Spinal cord (tissue), 10 donors: ENCODE measurements around the gene CACNA2D2. TPM values are rescaled to one million over a fixed set of nuclear protein-coding genes. Genes with fewer than 3 reads are reported as not detected.

ENCODE experiments used
- DNase-seq, 6 donors: peaks; one replicate each; pipeline versions ENCODE4 v3.0.0 to v3.0.0-alpha.2; 2013 to 2015; ENCODE audit warnings: low spot score in 6 of 6, low read depth in 4 of 6
- H3K27ac ChIP-seq: one replicate; pipeline ENCODE4 v1.5.1; 2013; ENCODE audit warnings: low read depth, low read length, control low read depth
- H3K27me3 ChIP-seq: one replicate; pipeline ENCODE4 v1.6.1; 2013; ENCODE audit warnings: low read length; ENCODE audit not compliant: control insufficient read depth, insufficient read depth
- H3K36me3 ChIP-seq: one replicate; pipeline ENCODE4 v1.6.1; 2013; ENCODE audit warnings: low read length; ENCODE audit not compliant: control insufficient read depth, insufficient read depth
- H3K4me1 ChIP-seq: one replicate; pipeline ENCODE4 v1.6.1; 2013; ENCODE audit warnings: low read length; ENCODE audit not compliant: control insufficient read depth, insufficient read depth
- H3K4me3 ChIP-seq: one replicate; pipeline ENCODE4 v1.5.1; 2013; ENCODE audit warnings: low read depth, low read length, control low read depth
- H3K9me3 ChIP-seq: one replicate; pipeline ENCODE4 v1.6.1; 2013; ENCODE audit warnings: low read length; ENCODE audit not compliant: control insufficient read depth, insufficient read depth
- WGBS: methylation state at CpG from one replicate; pipeline ENCODE4 v1.1.5; 2013; ENCODE audit warnings: missing lambda C conversion rate; ENCODE audit not compliant: insufficient coverage; 5-methylcytosine and 5-hydroxymethylcytosine counted together
- polyA plus RNA-seq, 2 donors: library from polyadenylated mRNA; unstranded; fragments of 120-200 nt; gene quantifications; one replicate each; pipeline ENCODE4 v1.2.1, GENCODE V29; 2013; ENCODE audit not compliant: insufficient read length in 2 of 2
- total RNA-seq, 2 donors: library from RNA; depleted of rRNA in 1 of 2; stranded (reverse); fragments of 120-200 nt in 1 of 2; fragments of >200 nt in 1 of 2; gene quantifications; one replicate each; pipeline versions ENCODE4 v1.2.3 to v1.2.4, GENCODE V29; 2013 to 2014
- donor health status: healthy.

The CACNA2D2 gene
- total and polyA plus RNA-seq, 4 donors, result 11.6 to 59.2 (median 38.3) TPM

DNA sequence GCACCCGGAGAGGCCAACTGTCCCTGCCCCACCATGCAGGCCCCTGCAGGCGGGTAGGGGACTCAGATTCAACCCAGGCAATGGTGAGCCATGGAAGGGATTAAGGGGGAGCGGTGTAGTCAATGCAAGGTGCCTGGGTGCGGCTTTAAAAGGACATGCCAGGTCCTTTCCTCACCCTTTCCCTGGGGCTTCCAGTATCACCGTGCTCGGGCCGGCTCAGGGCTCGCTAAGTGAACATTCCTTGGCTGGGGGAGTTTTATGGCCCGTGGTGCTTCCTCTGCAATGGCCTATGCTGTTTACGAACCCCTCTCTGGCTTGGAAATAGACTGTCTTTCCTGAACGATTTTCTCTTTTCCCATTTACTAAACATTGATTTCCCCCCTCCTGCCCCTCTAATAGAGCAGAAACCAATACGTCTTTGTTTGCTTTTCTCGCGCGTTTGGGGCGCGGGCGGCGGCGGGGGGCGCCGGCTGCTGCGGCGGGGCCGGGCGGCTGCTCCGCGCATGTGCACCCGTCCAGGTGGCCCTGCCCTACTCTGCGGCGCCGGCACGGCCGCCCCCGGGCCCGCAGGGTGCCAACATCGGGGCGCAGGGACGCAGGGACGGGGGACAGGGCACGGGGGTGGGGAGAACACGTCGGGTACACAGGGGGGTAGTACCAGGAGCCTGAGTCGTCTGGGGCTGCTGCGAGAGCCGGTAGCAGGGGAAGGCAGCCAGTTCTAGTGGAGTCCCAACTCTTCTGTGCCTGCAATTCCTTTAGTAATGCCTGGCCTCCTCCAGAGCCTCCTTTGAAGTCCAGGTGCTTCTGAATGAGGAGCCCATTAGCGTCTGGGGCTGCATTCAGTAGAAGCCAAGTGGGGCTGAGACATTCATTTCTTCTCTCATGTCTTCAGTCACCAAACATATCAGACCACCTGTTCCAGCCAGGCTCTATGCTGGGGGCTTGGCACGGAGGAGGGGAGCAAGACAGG lies 26.9 kb upstream of the CACNA2D2 start:
- H3K27me3 ChIP-seq, result no peaks in the 10 kb centered on the region
- peaks cover 51% of the 10 kb centered on the region for H3K4me1 ChIP-seq
- peak in 2 of 6 donors; percentile 25 to 81 for DNase-seq
- H3K4me3 ChIP-seq, result no peak overlapping the region
- WGBS, result 9% methylated on average over 46 of the region's 48 CpGs
- no peak overlapping the region for H3K27ac ChIP-seq
- H3K36me3 ChIP-seq, result no peaks in the 10 kb centered on the region
- no peaks in the 10 kb centered on the region for H3K9me3 ChIP-seq

DNA sequence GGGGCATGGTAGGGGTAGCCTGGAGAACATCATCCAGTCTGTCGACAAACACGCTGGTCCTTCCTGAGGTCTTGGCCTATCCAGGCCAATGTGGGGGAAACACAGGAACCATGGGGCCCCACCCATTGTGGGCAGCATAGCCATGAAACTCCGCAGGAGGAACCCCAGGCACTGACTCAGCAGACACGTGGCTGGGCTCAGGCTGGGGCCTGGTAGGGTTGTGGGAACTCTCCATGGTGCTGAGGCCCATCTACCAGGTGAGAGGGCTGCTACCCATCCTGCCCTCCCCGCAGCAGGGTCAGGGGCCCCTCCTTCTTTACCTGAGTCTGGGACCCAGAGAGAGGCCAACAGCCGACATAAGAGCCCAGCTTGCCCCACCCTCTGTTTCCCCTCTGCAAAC lies 22.6 kb upstream of the CACNA2D2 start:
- H3K9me3 ChIP-seq, result no peaks in the 10 kb centered on the region
- no peak for DNase-seq
- 29% methylated on average over 6 of the region's 6 CpGs for WGBS
- H3K27ac ChIP-seq, result no peak overlapping the region
- no peaks in the 10 kb centered on the region for H3K36me3 ChIP-seq
- peaks cover 32% of the 10 kb centered on the region for H3K4me1 ChIP-seq
- H3K27me3 ChIP-seq, result no peaks in the 10 kb centered on the region
- H3K4me3 ChIP-seq, result no peak overlapping the region

DNA sequence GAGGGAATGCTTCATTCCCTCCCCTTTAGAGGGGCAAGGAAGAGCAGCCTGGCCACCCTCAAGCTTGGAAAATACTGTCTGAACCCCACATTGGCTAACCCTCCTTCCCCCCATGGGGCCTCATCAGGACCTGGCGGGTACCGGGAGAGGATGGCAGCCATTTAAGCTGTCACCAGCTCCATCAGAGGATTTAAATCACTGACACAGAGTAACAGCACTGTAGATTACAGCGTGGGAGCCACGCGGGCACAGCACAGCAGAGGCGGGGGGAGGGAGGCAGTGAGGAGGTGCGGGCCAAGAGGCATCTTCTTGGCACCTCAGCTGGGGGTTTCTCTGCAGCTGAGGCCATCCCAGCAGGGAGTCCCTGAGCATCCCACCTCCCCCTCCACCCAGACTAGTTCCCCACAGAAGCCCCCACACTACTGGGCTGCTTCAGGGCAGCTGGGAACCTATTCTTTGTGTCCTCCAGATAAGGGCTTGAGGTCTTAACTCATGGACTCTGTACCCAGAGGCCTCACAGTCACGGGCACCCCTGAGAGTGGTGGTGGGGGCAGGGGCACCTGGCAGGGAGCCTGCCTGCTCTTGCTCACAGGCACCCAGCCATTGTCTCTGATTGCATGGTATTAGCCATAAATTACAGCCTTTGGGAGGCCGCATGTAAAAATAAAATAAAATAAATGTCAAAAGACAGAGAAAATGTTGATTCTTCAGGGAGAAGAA lies 21.9 kb upstream of the CACNA2D2 start:
- Histone ChIP-seq H3K36me3 (no peaks in the 10 kb centered on the region), H3K4me1 (peaks cover 26% of the 10 kb centered on the region), H3K27ac (no peak overlapping the region), H3K27me3 (no peaks in the 10 kb centered on the region), H3K9me3 (no peaks in the 10 kb centered on the region), H3K4me3 (no peak overlapping the region)
- DNase-seq, result peak in 2 of 6 donors; percentile 24 to 70
- 23% methylated on average over 7 of the region's 9 CpGs for WGBS

DNA sequence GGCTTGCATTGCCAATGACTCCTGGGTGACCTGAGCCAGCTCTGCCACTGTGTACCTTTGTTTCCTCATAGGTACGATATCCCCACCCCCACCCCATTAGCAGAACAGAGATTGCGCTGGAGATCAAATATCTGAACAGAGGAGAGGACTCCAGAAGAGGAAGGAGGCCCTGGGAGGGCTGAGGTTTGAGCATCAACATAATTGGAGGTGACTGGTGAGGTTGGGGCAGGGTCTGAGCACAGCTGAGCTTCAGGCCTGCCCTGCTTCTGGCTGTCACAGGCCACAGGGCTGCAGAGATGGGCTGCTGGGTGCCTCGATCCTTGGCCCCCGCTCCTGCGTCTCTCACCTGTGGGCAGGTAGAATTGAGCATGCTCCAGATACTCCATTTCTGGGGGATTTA lies 21.3 kb upstream of the CACNA2D2 start:
- no peak for DNase-seq
- Histone ChIP-seq H3K27me3 (no peaks in the 10 kb centered on the region), H3K4me3 (no peak overlapping the region), H3K36me3 (no peaks in the 10 kb centered on the region), H3K4me1 (peaks cover 21% of the 10 kb centered on the region), H3K9me3 (no peaks in the 10 kb centered on the region), H3K27ac (no peak overlapping the region)
- WGBS, result 92% methylated on average over 2 of the region's 5 CpGs

DNA sequence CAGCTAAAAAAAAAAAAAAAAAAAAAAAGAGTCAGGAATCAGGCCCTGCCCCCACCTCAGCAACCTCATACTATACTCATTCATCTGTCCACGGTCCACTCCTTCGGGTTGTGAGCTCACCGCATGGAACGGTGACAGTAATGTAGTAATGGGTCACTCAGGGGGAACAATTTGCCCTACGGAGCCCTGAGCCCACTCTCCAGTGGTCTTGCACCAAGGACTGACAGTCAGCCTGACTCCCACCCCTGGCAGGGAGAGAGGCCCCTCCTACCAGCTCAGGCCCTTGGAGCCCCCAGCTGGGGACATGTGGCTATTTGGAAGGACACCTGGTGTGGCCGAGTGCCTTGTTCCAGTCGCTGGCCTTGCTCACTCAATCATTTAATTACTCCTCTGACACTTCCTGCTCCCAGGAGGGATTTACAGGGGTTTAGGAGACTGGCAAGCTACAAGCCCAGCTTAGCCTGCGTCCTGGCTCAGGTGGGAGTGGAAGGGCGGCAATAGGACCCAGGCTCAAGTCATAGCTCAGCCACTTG lies 19.9 kb upstream of the CACNA2D2 start:
- no peaks in the 10 kb centered on the region for H3K36me3 ChIP-seq
- peaks cover 25% of the 10 kb centered on the region for H3K4me1 ChIP-seq
- H3K4me3 ChIP-seq, result no peak overlapping the region
- no peaks in the 10 kb centered on the region for H3K9me3 ChIP-seq
- peaks cover 3% of the 10 kb centered on the region for H3K27me3 ChIP-seq
- WGBS, result 68% methylated on average over 6 of the region's 9 CpGs
- no peak overlapping the region for H3K27ac ChIP-seq
- peak in 1 of 6 donors; percentile 17 for DNase-seq

DNA sequence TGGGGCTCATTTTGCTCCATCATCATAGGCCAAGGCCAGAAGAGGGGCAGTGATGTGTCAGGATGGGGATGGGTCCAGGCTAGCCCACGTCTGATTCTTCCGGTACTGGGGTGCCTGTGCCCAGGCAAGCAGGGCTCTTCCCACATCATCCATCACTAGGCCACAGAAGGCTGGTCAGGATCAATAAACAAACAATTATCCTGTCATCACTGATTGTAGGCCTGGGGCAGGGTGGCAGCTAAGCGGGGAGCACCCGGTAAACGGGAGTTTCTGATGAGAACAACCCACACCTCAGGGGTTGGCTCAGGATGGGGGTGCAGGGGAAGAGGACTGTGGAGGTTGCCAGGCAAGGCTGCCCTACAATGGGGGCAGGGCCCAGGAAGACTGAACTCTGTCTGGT lies 18.1 kb upstream of the CACNA2D2 start:
- Histone ChIP-seq H3K27me3 (peaks cover 3% of the 10 kb centered on the region), H3K9me3 (no peaks in the 10 kb centered on the region), H3K4me1 (peaks cover 35% of the 10 kb centered on the region), H3K36me3 (no peaks in the 10 kb centered on the region), H3K4me3 (no peak overlapping the region), H3K27ac (no peak overlapping the region)
- 100% methylated on average over 1 of the region's 5 CpGs for WGBS
- no peak for DNase-seq

DNA sequence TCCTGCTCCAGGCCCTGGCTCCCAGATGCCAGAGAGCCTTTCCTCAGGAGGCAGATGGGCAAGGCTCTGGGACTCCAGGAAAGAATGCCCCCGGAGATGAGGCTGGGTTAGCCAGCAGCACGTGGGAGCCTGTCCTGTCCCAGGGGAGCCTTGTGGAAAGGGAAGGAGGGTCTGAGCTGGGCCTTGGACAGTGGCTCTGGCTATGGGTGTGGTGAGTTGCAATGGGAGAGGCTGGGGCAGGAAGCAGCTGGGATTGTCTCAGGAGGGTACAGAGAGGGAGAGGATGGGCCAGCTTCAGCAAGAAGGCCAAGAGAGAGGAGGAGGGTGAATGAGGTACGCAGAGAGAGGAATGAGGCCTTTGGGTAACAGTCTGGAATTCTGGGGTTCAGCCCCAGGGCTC lies 17.4 kb upstream of the CACNA2D2 start:
- Histone ChIP-seq H3K36me3 (no peaks in the 10 kb centered on the region), H3K27me3 (peaks cover 3% of the 10 kb centered on the region), H3K4me3 (no peak overlapping the region), H3K9me3 (no peaks in the 10 kb centered on the region), H3K27ac (no peak overlapping the region), H3K4me1 (peaks cover 35% of the 10 kb centered on the region)
- 63% methylated on average over 3 of the region's 3 CpGs for WGBS
- DNase-seq, result no peak

DNA sequence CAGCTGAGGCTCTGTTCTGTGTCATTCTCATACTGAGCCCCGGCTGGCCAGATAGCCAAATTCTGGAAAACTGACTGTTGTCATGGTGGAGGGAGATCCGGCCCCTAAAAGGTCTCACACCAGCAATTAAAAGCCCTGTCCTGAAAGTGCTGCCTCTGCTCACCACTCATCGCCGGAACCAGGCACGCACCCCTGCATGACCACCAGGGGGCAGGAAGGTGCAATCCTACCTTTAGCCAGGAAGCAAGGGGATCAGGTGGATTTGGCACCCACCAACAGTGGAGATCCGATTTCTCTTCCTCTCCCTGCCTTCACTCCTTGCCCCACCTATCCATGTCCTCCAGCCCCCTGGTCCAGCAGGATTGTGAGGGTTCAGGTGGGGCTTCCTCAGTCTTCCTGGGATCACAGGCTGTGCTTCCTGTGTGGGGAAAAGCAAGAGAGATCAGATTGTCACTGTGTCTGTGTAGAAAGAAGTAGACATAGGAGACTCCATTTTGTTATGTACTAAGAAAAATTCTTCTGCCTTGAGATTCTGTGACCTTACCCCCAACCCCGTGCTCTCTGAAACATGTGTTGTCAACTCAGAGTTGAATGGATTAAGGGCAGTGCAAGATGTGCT lies 16.1 kb upstream of the CACNA2D2 start:
- H3K27ac ChIP-seq, result no peak overlapping the region
- WGBS, result 15% methylated on average over 3 of the region's 7 CpGs
- H3K4me3 ChIP-seq, result no peak overlapping the region
- H3K36me3 ChIP-seq, result no peaks in the 10 kb centered on the region
- H3K27me3 ChIP-seq, result peaks cover 3% of the 10 kb centered on the region
- DNase-seq, result peak in 2 of 6 donors; percentile 49 to 85
- H3K4me1 ChIP-seq, result peaks cover 36% of the 10 kb centered on the region
- no peaks in the 10 kb centered on the region for H3K9me3 ChIP-seq

DNA sequence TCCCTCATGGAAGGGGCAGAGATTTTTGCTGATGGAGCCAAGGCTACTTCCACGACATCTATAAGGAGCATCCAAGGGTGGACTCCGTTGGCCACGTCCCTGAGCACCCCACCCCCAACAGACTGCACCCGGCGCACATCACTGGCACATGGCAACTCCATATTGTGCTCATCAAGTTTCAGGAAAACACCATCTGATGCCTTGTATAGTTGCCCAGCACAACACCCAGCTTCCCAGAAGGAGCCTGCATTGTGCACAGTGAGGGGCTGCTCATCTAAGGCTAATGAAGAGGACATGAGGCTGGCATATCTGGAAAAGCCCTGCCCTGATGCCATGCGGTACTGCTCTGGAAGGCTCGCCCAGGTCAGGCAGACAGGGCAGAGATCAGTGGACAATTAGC lies 15.0 kb upstream of the CACNA2D2 start:
- H3K27ac ChIP-seq, result no peak overlapping the region
- no peaks in the 10 kb centered on the region for H3K36me3 ChIP-seq
- no peaks in the 10 kb centered on the region for H3K9me3 ChIP-seq
- 87% methylated on average over 7 of the region's 7 CpGs for whole genome bisulfite sequencing
- peaks cover 3% of the 10 kb centered on the region for H3K27me3 ChIP-seq
- no peak overlapping the region for H3K4me3 ChIP-seq
- peak in 2 of 6 donors; percentile 30 to 95 for DNase-seq
- H3K4me1 ChIP-seq, result peaks cover 38% of the 10 kb centered on the region
